GM19455 (cell line): ENCODE data around the gene TNFRSF25.

Experiments used
- ATAC-seq: cut with Tn5 transposase; IDR thresholded peaks from one replicate; pipeline ENCODE4 v1.9.1; 2021; ENCODE audit not compliant: unreplicated experiment

The TNFRSF25 gene

GRCh38 chr1:6419804-6420453 is 46.0 kb downstream of the TNFRSF25 start, which contains the start of gene HES2:
TSS of gene HES2 (minus strand) at chr1:6419919. CDS start at chr1:6419820, 99 bp downstream.
- no peak for ATAC-seq

- ATAC-seq = no peak
These were observed 46.6 kb downstream of the TNFRSF25 start for GRCh38 chr1:6419397-6419803.

- ATAC-seq = no peak
These were observed 47.1 kb downstream of the TNFRSF25 start for GRCh38 chr1:6418668-6419396.

DNA sequence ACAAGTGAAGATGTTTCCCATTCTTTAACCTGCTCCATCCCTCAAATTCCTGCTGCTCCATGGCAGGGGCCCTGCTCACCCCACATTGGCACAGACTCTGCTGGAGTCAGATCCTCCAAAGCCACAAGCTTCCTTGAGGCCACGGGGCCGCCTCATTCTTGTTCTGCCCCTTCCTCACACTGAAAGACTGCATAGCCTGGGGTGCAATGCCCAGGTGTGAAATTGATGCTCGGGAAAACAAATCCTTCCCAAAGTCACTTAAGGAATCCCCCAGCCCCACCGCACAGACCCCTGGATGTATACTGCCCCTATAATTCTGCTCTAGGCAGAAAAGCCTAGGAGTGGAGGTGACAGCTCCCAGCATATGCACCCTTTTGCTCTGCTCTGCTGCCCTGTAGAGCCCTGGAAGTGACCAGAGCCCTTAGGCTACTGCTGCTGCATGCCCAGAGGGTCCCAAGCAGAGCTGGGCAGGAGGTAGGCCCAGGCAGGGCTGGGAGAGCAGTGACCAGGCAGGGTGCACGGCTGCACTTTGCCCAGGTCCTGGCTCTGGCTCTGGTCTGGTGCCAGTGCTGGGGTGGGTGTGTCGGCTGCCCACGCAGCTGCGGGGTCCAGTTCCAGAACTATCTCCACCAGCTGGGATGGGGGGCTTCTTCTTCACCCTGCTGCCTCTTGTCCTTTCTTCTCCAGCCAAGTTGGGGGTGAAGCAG is 47.9 kb downstream of the TNFRSF25 start:
- no peak for ATAC-seq

DNA sequence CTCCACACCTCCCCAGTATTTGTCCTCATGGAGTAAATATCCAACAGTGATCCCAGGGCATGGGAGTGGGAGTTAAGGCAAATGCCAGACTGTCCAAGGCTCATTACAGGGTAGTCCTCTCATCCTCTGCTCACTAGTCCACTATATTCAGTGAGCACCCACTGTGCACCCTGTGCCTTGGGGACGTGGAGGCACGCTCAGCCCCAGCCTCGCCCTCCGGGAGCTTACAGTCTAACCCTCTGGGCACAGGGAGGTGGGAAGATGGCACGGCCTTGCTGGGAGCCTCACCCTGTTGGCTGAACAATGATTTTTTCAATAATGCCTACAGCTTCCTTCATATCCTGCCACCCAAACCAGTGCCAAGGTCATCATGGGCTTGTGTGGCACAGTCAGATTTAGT is 49.1 kb downstream of the TNFRSF25 start:
- ATAC-seq = no peak

DNA sequence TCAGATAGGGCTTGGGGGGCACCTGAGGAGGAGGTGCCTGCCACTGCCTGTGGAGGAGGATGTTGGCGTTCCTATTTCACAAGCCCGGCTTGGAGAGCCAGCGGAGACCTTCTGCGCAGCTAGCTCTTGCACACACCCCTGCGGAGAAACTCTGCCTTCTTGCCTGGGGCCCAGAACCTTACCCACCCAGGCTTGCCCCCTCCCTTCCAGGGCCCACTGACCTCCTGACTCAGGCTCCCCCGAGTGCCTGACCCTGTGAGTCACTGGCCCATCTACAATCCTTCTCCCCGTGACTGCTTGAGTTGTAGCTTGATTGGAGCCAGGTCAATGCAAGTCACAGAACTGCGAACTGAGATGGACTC is 49.7 kb downstream of the TNFRSF25 start:
- ATAC-seq = no peak

- ATAC-seq = no peak
These were observed 50.9 kb downstream of the TNFRSF25 start for GRCh38 chr1:6414881-6415626.

GRCh38 chr1:6414443-6414844 is 51.5 kb downstream of the TNFRSF25 start:
- peak; percentile 78 for ATAC-seq

- no peak for ATAC-seq
These were observed 53.1 kb downstream of the TNFRSF25 start for GRCh38 chr1:6412896-6413295.
